ENCODE data around the gene GAPVD1. TPM values are rescaled to one million over a fixed set of nuclear protein-coding genes. Genes with fewer than 3 reads are reported as not detected.

GAPVD1 gene
- total and polyA plus RNA-seq, 2 of the 13 experiments (the other 11 are each of a cell fraction or from before 2014, with no cell fraction given), result 11.1 to 33.2 TPM

- TF ChIP-seq CSRNP1 (CRISPR knock-in tag; IDR thresholded peaks at IDR 0.05), result 0 out of 2 replicates have a peak, but pooled peaks have one; percentile 50
- TF ChIP-seq PHF20 (CRISPR knock-in tag; IDR thresholded peaks at IDR 0.05), result no peak
- TF ChIP-seq KDM3A (CRISPR knock-in tag; IDR thresholded peaks at IDR 0.05; ENCODE audit: low read depth), result 0 out of 2 replicates have a peak, but pooled peaks have one; percentile 63
- TF ChIP-seq STAG1 (CRISPR knock-in tag; IDR thresholded peaks at IDR 0.05), result peak; percentile 99
- TF ChIP-seq ZBTB7A (CRISPR knock-in tag; IDR thresholded peaks at IDR 0.05), result 0 out of 2 replicates have a peak, but pooled peaks have one; percentile 28
- no peak; the same call in 1 of the 2 replicates for TF ChIP-seq ZNF772 (CRISPR knock-in tag; IDR thresholded peaks at IDR 0.05)
- TF ChIP-seq MED1 (CRISPR knock-in tag; IDR thresholded peaks at IDR 0.05), result peak; percentile 23; the same call in 1 of the 2 replicates
- 0 out of 2 replicates have a peak, but pooled peaks have one; percentile 51 for TF ChIP-seq ERF (CRISPR knock-in tag; IDR thresholded peaks at IDR 0.05)
- peak; percentile 79; the same call in 1 of the 2 replicates for TF ChIP-seq KDM2A (CRISPR knock-in tag; IDR thresholded peaks at IDR 0.05; ENCODE audit: borderline replicate concordance, low read depth)
- TF ChIP-seq ZMYM2 (CRISPR knock-in tag; IDR thresholded peaks at IDR 0.05), result no peak
- no peak for TF ChIP-seq ZMAT3 (CRISPR knock-in tag; conservative IDR thresholded peaks at IDR 0.05)
- no peak for TF ChIP-seq E2F5 (CRISPR knock-in tag; conservative IDR thresholded peaks at IDR 0.05)
- peak; percentile 41 for TF ChIP-seq XRCC5 (optimal IDR thresholded peaks at IDR 0.05; ENCODE audit: low read length)
- TF ChIP-seq ZNF724P (CRISPR knock-in tag; IDR thresholded peaks at IDR 0.05; ENCODE audit: borderline replicate concordance), result 0 out of 2 replicates have a peak, but pooled peaks have one; percentile 40
- TF ChIP-seq THAP11 (CRISPR knock-in tag; IDR thresholded peaks at IDR 0.05), result peak; percentile 60
- peak; percentile 49 for TF ChIP-seq HNRNPLL (IDR thresholded peaks at IDR 0.05; ENCODE audit: low read depth, low read length, poor library complexity, severe bottlenecking)
- no peak for TF ChIP-seq PLRG1 (conservative IDR thresholded peaks at IDR 0.05)
- TF ChIP-seq SAP130 (CRISPR knock-in tag; IDR thresholded peaks at IDR 0.05; ENCODE audit: low read depth), result peak; percentile 35; the same call in 1 of the 2 replicates
- TF ChIP-seq, protein P1, sequence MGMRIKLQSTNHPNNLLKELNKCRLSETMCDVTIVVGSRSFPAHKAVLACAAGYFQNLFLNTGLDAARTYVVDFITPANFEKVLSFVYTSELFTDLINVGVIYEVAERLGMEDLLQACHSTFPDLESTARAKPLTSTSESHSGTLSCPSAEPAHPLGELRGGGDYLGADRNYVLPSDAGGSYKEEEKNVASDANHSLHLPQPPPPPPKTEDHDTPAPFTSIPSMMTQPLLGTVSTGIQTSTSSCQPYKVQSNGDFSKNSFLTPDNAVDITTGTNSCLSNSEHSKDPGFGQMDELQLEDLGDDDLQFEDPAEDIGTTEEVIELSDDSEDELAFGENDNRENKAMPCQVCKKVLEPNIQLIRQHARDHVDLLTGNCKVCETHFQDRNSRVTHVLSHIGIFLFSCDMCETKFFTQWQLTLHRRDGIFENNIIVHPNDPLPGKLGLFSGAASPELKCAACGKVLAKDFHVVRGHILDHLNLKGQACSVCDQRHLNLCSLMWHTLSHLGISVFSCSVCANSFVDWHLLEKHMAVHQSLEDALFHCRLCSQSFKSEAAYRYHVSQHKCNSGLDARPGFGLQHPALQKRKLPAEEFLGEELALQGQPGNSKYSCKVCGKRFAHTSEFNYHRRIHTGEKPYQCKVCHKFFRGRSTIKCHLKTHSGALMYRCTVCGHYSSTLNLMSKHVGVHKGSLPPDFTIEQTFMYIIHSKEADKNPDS (CRISPR knock-in tag; IDR thresholded peaks at IDR 0.05), result no peak
- no peak for TF ChIP-seq MLLT10 (CRISPR knock-in tag; IDR thresholded peaks at IDR 0.05)
- 0 out of 2 replicates have a peak, but pooled peaks have one; percentile 33 for TF ChIP-seq SETDB1 (CRISPR knock-in tag; IDR thresholded peaks at IDR 0.05; ENCODE audit: borderline replicate concordance)
- TF ChIP-seq ELF1 (CRISPR knock-in tag; IDR thresholded peaks at IDR 0.05), result no peak
- TF ChIP-seq, protein P2, sequence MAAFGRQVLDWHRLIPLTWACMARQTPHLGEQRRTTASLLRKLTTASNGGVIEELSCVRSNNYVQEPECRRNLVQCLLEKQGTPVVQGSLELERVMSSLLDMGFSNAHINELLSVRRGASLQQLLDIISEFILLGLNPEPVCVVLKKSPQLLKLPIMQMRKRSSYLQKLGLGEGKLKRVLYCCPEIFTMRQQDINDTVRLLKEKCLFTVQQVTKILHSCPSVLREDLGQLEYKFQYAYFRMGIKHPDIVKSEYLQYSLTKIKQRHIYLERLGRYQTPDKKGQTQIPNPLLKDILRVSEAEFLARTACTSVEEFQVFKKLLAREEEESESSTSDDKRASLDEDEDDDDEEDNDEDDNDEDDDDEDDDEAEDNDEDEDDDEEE (CRISPR knock-in tag; IDR thresholded peaks at IDR 0.05), result peak; percentile 48; the same call in 1 of the 2 replicates
Measured at GRCh38 chr9:125374443-125375309, 113.0 kb downstream of the GAPVD1 start (continued).
